Muscle of back (tissue), 11 donors: ENCODE results near the gene MFSD12. TPM values are rescaled to one million over a fixed set of nuclear protein-coding genes. Genes with fewer than 3 reads are reported as not detected.

Source experiments
- DNase-seq, 3 donors: peaks; one replicate each; pipeline versions ENCODE4 v3.0.0 to v3.0.0-alpha.2; 2013
- polyA plus RNA-seq, 10 donors: library from polyadenylated mRNA; unstranded; fragments of 120-200 nt; gene quantifications; one replicate each; pipeline ENCODE4 v1.2.1, GENCODE V29; 2013; ENCODE audit not compliant: insufficient read length in 10 of 10

MFSD12 gene
- polyA plus RNA-seq, 10 donors: 21.7 to 34.5 (median 25.9) TPM

- DNase-seq: no peak
These were observed 33.1 kb downstream of the MFSD12 start for GRCh38 chr19:3524078-3524842.

GRCh38 chr19:3523361-3524077, 33.9 kb downstream of the MFSD12 start:
- DNase-seq: no peak

GRCh38 chr19:3522421-3523360, 34.7 kb downstream of the MFSD12 start:
- no peak for DNase-seq

- no peak for DNase-seq
These were observed 36.3 kb downstream of the MFSD12 start for GRCh38 chr19:3521104-3521445.

GRCh38 chr19:3520166-3521103, 37.0 kb downstream of the MFSD12 start:
- no peak for DNase-seq

- no peak for DNase-seq
These were observed 38.3 kb downstream of the MFSD12 start for GRCh38 chr19:3519126-3519525.

- no peak for DNase-seq
These were observed 38.7 kb downstream of the MFSD12 start for GRCh38 chr19:3518659-3519058.

- DNase-seq: no peak
These were observed 39.1 kb downstream of the MFSD12 start for GRCh38 chr19:3518255-3518654.

- DNase-seq: no peak
These were observed 39.7 kb downstream of the MFSD12 start for GRCh38 chr19:3517638-3518037.

- DNase-seq: no peak
These were observed 40.6 kb downstream of the MFSD12 start for GRCh38 chr19:3516675-3517207.

- no peak for DNase-seq
These were observed 41.4 kb downstream of the MFSD12 start for GRCh38 chr19:3515891-3516422.

- no peak for DNase-seq
These were observed 42.5 kb downstream of the MFSD12 start for GRCh38 chr19:3514930-3515329.

- DNase-seq: no peak
These were observed 43.9 kb downstream of the MFSD12 start for GRCh38 chr19:3513229-3514140.

- DNase-seq: no peak
These were observed 44.7 kb downstream of the MFSD12 start for GRCh38 chr19:3512562-3513228.

- DNase-seq: no peak
These were observed 45.7 kb downstream of the MFSD12 start for GRCh38 chr19:3511506-3512251.

- DNase-seq: no peak
These were observed 46.7 kb downstream of the MFSD12 start for GRCh38 chr19:3510727-3511126.

GRCh38 chr19:3509566-3509989, 47.8 kb downstream of the MFSD12 start:
- DNase-seq: peak in 1 of 3 donors; percentile 4
